ENCODE measurements around the gene THRB.

The THRB gene

GRCh38 chr3:24498391-24498790 is 3.7 kb upstream of the THRB start:
- H3K4me3 ChIP-seq (ENCODE audit: low read depth, low read length), result no peak overlapping the region
- POLR2A ChIA-PET, result no interaction called here
- TF ChIP-seq ZFHX2 (tag by site-specific recombination; conservative IDR thresholded peaks at IDR 0.05), result peak; percentile 79
- TF ChIP-seq ZNF121 (tag by site-specific recombination; IDR thresholded peaks at IDR 0.05), result no peak
- TF ChIP-seq ZFP41 (tag by site-specific recombination; IDR thresholded peaks at IDR 0.05; ENCODE audit: borderline replicate concordance), result no peak
- no peak for TF ChIP-seq ZNF391 (tag by site-specific recombination; IDR thresholded peaks at IDR 0.05; ENCODE audit: borderline replicate concordance, low read depth)
- peak; percentile 44; the same call in 1 of the 2 replicates for TF ChIP-seq EGR2 (tag by site-specific recombination; IDR thresholded peaks at IDR 0.05; ENCODE audit: low read depth)
- no peak for TF ChIP-seq ZNF621 (tag by site-specific recombination; IDR thresholded peaks at IDR 0.05)
- TF ChIP-seq ZSCAN30 (tag by site-specific recombination; IDR thresholded peaks at IDR 0.05), result no peak
- TF ChIP-seq ZFP3 (tag by site-specific recombination; IDR thresholded peaks at IDR 0.05; ENCODE audit: low read depth), result no peak

GRCh38 chr3:24497942-24498341 is 3.3 kb upstream of the THRB start:
- Histone ChIP-seq H3K27ac (ENCODE audit: extremely low read depth, low read depth, low read length) (no peak overlapping the region), H3K36me3 (ENCODE audit: control insufficient read depth in 2 of 2, insufficient read depth in 1 of 2, low read length in 2 of 2) (no peaks in the 10 kb centered on the region), H3K9me3 (ENCODE audit: control insufficient read depth, insufficient read depth, low read depth, low read length) (no peaks in the 10 kb centered on the region), H3K4me1 (ENCODE audit: control insufficient read depth, insufficient read depth, low read length) (no peaks in the 10 kb centered on the region), H3K4me3 (ENCODE audit: low read depth, low read length) (no peak overlapping the region)
- TF ChIP-seq ZNF747 (tag by site-specific recombination; IDR thresholded peaks at IDR 0.05) (no peak), PRDM10 (tag by site-specific recombination; IDR thresholded peaks at IDR 0.05) (no peak), ZNF114 (tag by site-specific recombination; IDR thresholded peaks at IDR 0.05) (no peak), ZNF366 (tag by site-specific recombination; conservative IDR thresholded peaks at IDR 0.05) (no peak), ZNF600 (tag by site-specific recombination; IDR thresholded peaks at IDR 0.05) (no peak), ZNF354C (tag by site-specific recombination; IDR thresholded peaks at IDR 0.05; ENCODE audit: borderline replicate concordance, low read depth) (no peak)
- POLR2A ChIA-PET, result no interaction called here
- CTCF ChIA-PET, result interaction anchor here (1.7 kb wide), 1 partner anchor 233 kb away, joined by 6 read pairs; no protein-coding TSS in a partner anchor

More at GRCh38 chr3:24498391-24498790, 3.7 kb upstream of the THRB start:
- H3K9me3 ChIP-seq (ENCODE audit: control insufficient read depth, insufficient read depth, low read depth, low read length), result no peaks in the 10 kb centered on the region
- no peak overlapping the region for H3K27ac ChIP-seq (ENCODE audit: extremely low read depth, low read depth, low read length)
- no peaks in the 10 kb centered on the region for H3K4me1 ChIP-seq (ENCODE audit: control insufficient read depth, insufficient read depth, low read length)
- H3K36me3 ChIP-seq (ENCODE audit: control insufficient read depth in 2 of 2, insufficient read depth in 1 of 2, low read length in 2 of 2), result no peaks in the 10 kb centered on the region
- CTCF ChIA-PET, result no interaction called here

- Histone ChIP-seq H3K27ac (ENCODE audit: extremely low read depth, low read depth, low read length) (no peak overlapping the region), H3K4me3 (ENCODE audit: low read depth, low read length) (no peak overlapping the region), H3K4me1 (ENCODE audit: control insufficient read depth, insufficient read depth, low read length) (no peaks in the 10 kb centered on the region), H3K36me3 (ENCODE audit: control insufficient read depth in 2 of 2, insufficient read depth in 1 of 2, low read length in 2 of 2) (no peaks in the 10 kb centered on the region), H3K9me3 (ENCODE audit: control insufficient read depth, insufficient read depth, low read depth, low read length) (no peaks in the 10 kb centered on the region)
- POLR2A ChIA-PET, result interaction anchor here (1.1 to 1.3 kb wide), 2 partner anchors 30 to 580 kb away, joined by 4 to 5 read pairs; partner anchors contain the start of genes NKIRAS1 and RPL15
- CTCF ChIA-PET, result interaction anchor here (0.7 to 1.7 kb wide), 5 partner anchors 25 to 310 kb away, joined by 3 to 6 read pairs (median 4); no protein-coding TSS in a partner anchor
- no peak for TF ChIP-seq ZNF223 (tag by site-specific recombination; IDR thresholded peaks at IDR 0.05)
- no peak for TF ChIP-seq ZNF776 (tag by site-specific recombination; IDR thresholded peaks at IDR 0.05; ENCODE audit: borderline replicate concordance)
- TF ChIP-seq ZNF2 (tag by site-specific recombination; IDR thresholded peaks at IDR 0.05), result peak; percentile 78; the same call in 1 of the 2 replicates
- no peak for TF ChIP-seq ZNF24 (tag by site-specific recombination; IDR thresholded peaks at IDR 0.05)
- no peak for TF ChIP-seq EGR2 (tag by site-specific recombination; IDR thresholded peaks at IDR 0.05; ENCODE audit: low read depth)
- TF ChIP-seq ZNF792 (tag by site-specific recombination; IDR thresholded peaks at IDR 0.05), result no peak
- no peak for TF ChIP-seq ZNF398 (tag by site-specific recombination; IDR thresholded peaks at IDR 0.05)
- no peak for TF ChIP-seq GLI2 (tag by site-specific recombination; IDR thresholded peaks at IDR 0.05; ENCODE audit: borderline replicate concordance, low read depth)
- no peak for TF ChIP-seq ZNF174 (tag by site-specific recombination; IDR thresholded peaks at IDR 0.05)
- TF ChIP-seq ZNF280C (tag by site-specific recombination; IDR thresholded peaks at IDR 0.05), result no peak
Observed at GRCh38 chr3:24496529-24497482, 2.2 kb upstream of the THRB start.
